Calu3 (cell line): ENCODE results near the gene PPP2R2C. TPM values are rescaled to one million over a fixed set of nuclear protein-coding genes. Genes with fewer than 3 reads are reported as not detected.

ENCODE experiments used
- BruUV-seq: library from RNA; stranded (reverse); fragments of 400-500 nt; replicated peaks from 2 replicates; lab custom pipeline; 2021; lab: Mats Ljungman, UMichigan
- CTCF ChIA-PET: fragments of 300-600 bp; sonication (Branson Sonifier 250); formaldehyde crosslinking; loops from one replicate; lab custom pipeline; 2022; ENCODE audit warnings: antibody characterized with exemption; lab: Charles Lee
- DNase-seq: peaks from one replicate; pipeline ENCODE4 v3.0.0; 2022
- H3K27ac Mint-ChIP-seq: one replicate; pipeline ENCODE4 v1.8.0; 2022; ENCODE audit warnings: mixed read lengths; ENCODE audit not compliant: unreplicated experiment
- H3K27me3 Mint-ChIP-seq: one replicate; pipeline ENCODE4 v1.8.0; 2022; ENCODE audit warnings: mixed read lengths; ENCODE audit not compliant: unreplicated experiment
- H3K36me3 Mint-ChIP-seq: one replicate; pipeline ENCODE4 v1.8.0; 2022; ENCODE audit warnings: mild to moderate bottlenecking, moderate library complexity, mixed read lengths; ENCODE audit not compliant: insufficient read depth, unreplicated experiment
- H3K4me1 Mint-ChIP-seq: one replicate; pipeline ENCODE4 v1.8.0; 2022; ENCODE audit warnings: mild to moderate bottlenecking, low read depth, mixed read lengths; ENCODE audit not compliant: unreplicated experiment
- H3K4me3 Mint-ChIP-seq: one replicate; pipeline ENCODE4 v1.8.0; 2022; ENCODE audit warnings: mild to moderate bottlenecking, low read depth, moderate library complexity, mixed read lengths; ENCODE audit not compliant: unreplicated experiment
- H3K9me3 Mint-ChIP-seq: one replicate; pipeline ENCODE4 v1.8.0; 2022; ENCODE audit warnings: low read depth, mixed read lengths; ENCODE audit not compliant: unreplicated experiment
- CTCF ChIP-seq: fragments of 200-600 bp; IDR thresholded peaks from one replicate; pipeline ENCODE4 v1.8.0; 2022; ENCODE audit warnings: antibody characterized with exemption; ENCODE audit not compliant: unreplicated experiment
- intact Hi-C: fragments of 100-400 bp; cut with micrococcal nuclease; formaldehyde crosslinking; loops from one replicate; pipeline ENCODE4 v1.10.0; 2022; ENCODE audit not compliant: unreplicated experiment
- total RNA-seq: library from RNA; stranded (reverse); gene quantifications from 2 replicates; pipeline ENCODE4 v1.2.3, GENCODE V29; 2022

The PPP2R2C gene
- total RNA-seq, 1 experiment from 2014 or later = 9.4 TPM

DNA sequence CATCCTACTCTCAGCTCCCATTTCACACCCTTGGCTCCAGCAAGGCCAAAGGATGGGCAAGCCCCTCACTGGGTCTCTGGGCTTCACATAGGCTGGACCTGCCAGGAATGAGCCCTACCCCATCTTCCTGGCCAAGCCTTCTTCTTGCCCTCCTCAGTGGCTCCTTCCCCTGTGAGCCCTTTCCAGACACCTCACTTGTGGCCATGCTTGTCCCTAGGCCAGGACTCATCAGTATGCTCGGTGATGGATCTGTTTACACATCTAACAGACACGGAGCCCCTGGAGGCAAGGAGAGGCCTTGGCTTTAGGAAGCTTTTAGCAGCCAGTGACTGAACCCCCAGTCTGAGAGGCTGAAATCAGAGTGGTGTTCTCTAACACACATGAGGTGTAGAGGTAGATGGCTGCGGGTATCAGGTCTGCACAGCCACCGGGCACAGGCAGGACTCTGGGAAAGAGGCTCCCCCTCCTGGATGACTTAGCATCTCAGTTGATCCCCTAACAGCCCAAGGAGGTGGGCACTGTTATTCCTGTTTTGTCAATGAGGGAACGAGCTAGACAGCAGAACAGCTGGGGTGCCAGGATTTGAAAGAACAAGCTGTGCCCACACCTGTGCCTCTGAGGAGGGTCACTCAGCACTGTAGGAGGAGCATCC lies 44.8 kb downstream of the PPP2R2C start:
- H3K36me3 Mint-ChIP-seq = no peaks in the 10 kb centered on the region
- no peak overlapping the region for H3K4me3 Mint-ChIP-seq
- no peak overlapping the region for H3K27ac Mint-ChIP-seq
- no peaks in the 10 kb centered on the region for H3K4me1 Mint-ChIP-seq
- no peaks in the 10 kb centered on the region for H3K9me3 Mint-ChIP-seq
- H3K27me3 Mint-ChIP-seq = peaks cover 5% of the 10 kb centered on the region
- no peak for TF ChIP-seq CTCF
- CTCF ChIA-PET = no interaction called here
- no TSS peak for BruUV-seq
- no peak for DNase-seq
- intact Hi-C loops = loop anchor here (2.0 kb wide), 1 partner anchor 83 kb away; no protein-coding TSS in a partner anchor

DNA sequence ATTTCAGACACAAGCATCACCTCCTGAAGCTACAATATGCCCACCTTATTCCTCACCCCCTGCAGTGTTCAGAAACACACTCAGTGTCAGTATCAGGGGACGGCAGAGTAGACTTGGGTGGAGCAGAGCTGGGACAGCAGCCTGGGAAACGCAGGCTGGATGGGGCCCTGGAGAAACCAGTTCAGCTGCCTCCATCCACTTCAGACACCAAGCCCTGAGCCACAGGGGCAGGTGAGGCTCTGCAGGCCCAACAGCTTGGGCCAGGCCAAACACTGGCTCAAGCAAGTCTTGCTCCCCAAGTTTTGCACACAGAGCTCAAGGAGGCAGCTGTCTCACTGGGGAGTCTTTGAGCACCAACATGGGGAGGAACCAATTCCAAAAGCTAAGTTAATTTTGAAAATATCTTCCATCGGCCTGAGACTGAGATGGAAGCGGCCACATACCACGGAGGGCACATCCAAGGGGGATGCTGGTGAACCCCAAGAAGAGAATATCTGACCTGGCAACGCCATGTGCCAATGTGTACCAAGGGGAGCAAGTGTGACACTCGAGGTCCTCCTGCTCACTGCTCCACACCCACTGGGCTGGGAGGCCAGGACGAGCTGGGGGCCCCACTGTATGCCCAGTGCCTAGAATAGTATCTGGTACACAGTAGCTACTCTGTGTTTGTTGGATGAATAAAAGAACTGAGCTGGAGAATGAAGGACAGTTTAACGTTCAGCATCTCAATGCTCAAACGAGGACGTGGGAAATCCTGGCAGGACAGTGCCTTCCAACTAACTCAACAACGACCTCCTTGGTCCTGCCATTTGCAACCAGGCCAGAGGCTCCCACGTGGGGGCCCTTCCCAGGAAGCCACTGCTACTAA lies 45.6 kb downstream of the PPP2R2C start:
- Mint-ChIP-seq H3K4me1 (no peaks in the 10 kb centered on the region), H3K36me3 (no peaks in the 10 kb centered on the region), H3K27me3 (no peaks in the 10 kb centered on the region), H3K4me3 (no peak overlapping the region), H3K27ac (no peak overlapping the region), H3K9me3 (no peaks in the 10 kb centered on the region)
- DNase-seq = no peak
- CTCF ChIA-PET = no interaction called here
- intact Hi-C loops = loop anchor here (2.0 kb wide), 1 partner anchor 82 kb away; no protein-coding TSS in a partner anchor
- TF ChIP-seq CTCF = no peak
- no TSS peak for BruUV-seq

DNA sequence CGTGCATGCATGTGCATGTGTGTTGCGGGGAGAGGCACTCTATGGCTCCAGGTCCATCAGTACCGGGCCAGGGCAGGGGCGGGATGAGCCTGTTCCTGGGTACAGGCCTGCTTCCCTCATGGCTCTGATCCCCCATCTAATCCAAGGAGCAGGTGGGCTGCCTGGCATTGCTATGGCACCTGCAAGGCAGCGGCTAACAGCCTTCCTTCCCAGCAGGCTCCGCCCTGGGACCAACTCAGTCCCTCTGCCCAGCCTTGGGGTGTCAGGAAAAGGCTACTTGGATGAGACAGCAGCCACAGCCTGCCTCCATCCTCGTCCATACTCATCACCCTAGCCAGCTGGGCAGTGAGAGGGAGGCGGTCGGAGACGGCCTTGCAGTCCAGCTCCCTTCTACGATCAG lies 46.5 kb downstream of the PPP2R2C start:
- Mint-ChIP-seq H3K9me3 (no peaks in the 10 kb centered on the region), H3K36me3 (no peaks in the 10 kb centered on the region), H3K4me3 (no peak overlapping the region), H3K27me3 (no peaks in the 10 kb centered on the region), H3K4me1 (no peaks in the 10 kb centered on the region), H3K27ac (no peak overlapping the region)
- CTCF ChIA-PET = no interaction called here
- DNase-seq = no peak
- BruUV-seq = no TSS peak
- no peak for TF ChIP-seq CTCF
- intact Hi-C loops = loop anchor here (2.0 kb wide), 1 partner anchor 81 kb away; no protein-coding TSS in a partner anchor

- DNase-seq = no peak
- intact Hi-C loops = no loop called here
- Mint-ChIP-seq H3K27me3 (no peaks in the 10 kb centered on the region), H3K9me3 (no peaks in the 10 kb centered on the region), H3K36me3 (no peaks in the 10 kb centered on the region), H3K4me3 (no peak overlapping the region), H3K27ac (no peak overlapping the region), H3K4me1 (peaks cover under 1% of the 10 kb centered on the region)
- CTCF ChIA-PET = no interaction called here
- no peak for TF ChIP-seq CTCF
- no TSS peak for BruUV-seq
Observed at GRCh38 chr4:6425336-6425735, 47.1 kb downstream of the PPP2R2C start.
